Stomach (tissue), 4 donors: Measurements from ENCODE around the gene LRP11.
"Not testable (repeated sequence)": the region's sequence is repeated elsewhere in the genome, so short reads cannot be mapped to it uniquely, and the experiment has no call there.

Source experiments
- POLR2A ChIP-seq, 4 donors: fragments of 450-650 bp; IDR thresholded peaks; one replicate each; pipeline ENCODE4 v1.6.1; 2016; ENCODE audit warnings: antibody characterized with exemption in 4 of 4, control low read depth in 2 of 4, mild to moderate bottlenecking in 1 of 4, moderate library complexity in 1 of 4
- POLR2AphosphoS5 ChIP-seq, 3 donors: sonication (generic); formaldehyde crosslinking; IDR thresholded peaks; one replicate each; pipeline ENCODE4 v1.6.1; 2016; ENCODE audit warnings: antibody characterized with exemption in 3 of 3
- TF ChIP-seq, protein P1 (sequence below), 7 experiments: fragments of 450-650 bp in 4 of 7; fragments of 200-600 bp in 3 of 7; sonication (generic) in 3 of 7; IDR thresholded peaks; one replicate each; pipeline ENCODE4 v1.5.1; 2016 to 2019; ENCODE audit warnings: antibody characterized with exemption in 7 of 7, control low read depth in 2 of 7, mild to moderate bottlenecking in 1 of 7

DNA sequence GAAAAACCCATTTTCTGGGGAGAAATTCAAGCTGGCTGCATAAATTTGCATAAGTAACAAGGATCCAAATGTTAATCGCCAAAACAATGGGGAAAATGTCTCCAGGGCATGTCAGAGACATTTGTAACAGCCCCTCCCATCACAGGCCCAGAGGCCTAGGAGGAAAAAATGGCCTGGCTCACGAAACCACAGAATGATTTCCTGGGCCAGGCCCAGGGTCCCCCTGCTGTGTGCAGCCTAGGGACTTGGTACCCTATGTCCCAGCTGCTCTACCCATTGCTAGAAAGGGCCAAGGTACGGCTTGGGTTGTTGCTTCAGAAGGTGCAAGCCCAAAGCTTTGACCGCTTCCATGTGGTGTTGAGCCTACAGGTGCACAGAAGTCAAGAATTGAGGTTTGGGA is 44.3 kb upstream of the LRP11 start:
- TF ChIP-seq, protein P1, sequence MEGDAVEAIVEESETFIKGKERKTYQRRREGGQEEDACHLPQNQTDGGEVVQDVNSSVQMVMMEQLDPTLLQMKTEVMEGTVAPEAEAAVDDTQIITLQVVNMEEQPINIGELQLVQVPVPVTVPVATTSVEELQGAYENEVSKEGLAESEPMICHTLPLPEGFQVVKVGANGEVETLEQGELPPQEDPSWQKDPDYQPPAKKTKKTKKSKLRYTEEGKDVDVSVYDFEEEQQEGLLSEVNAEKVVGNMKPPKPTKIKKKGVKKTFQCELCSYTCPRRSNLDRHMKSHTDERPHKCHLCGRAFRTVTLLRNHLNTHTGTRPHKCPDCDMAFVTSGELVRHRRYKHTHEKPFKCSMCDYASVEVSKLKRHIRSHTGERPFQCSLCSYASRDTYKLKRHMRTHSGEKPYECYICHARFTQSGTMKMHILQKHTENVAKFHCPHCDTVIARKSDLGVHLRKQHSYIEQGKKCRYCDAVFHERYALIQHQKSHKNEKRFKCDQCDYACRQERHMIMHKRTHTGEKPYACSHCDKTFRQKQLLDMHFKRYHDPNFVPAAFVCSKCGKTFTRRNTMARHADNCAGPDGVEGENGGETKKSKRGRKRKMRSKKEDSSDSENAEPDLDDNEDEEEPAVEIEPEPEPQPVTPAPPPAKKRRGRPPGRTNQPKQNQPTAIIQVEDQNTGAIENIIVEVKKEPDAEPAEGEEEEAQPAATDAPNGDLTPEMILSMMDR (IDR thresholded peaks at IDR 0.05): not testable (repeated sequence)
- TF ChIP-seq POLR2A, POLR2AphosphoS5 (IDR thresholded peaks at IDR 0.05): not testable (repeated sequence)
